ENCODE results near the gene TBL2. TPM values are rescaled to one million over a fixed set of nuclear protein-coding genes. Genes with fewer than 3 reads are reported as not detected.

TBL2 gene
- total RNA-seq, 1 donor from 2014 or later = 52.9 TPM

GRCh38 chr7:73599151-73599882, 20.9 kb upstream of the TBL2 start:
- H3K36me3 ChIP-seq = no peaks in the 10 kb centered on the region
- H3K9me3 ChIP-seq = no peaks in the 10 kb centered on the region
- H3K27ac ChIP-seq = no peak overlapping the region
- no peak overlapping the region for H3K4me3 ChIP-seq
- DNase-seq (ENCODE audit: low spot score in 2 of 2) = no peak
- no peaks in the 10 kb centered on the region for H3K4me1 ChIP-seq
- H3K27me3 ChIP-seq = peaks cover 5% of the 10 kb centered on the region
- intact Hi-C loops (cut with DNase I) = no loop called here
- no peak for TF ChIP-seq CTCF (IDR thresholded peaks at IDR 0.05)

- no peak overlapping the region for H3K4me3 ChIP-seq
- no peaks in the 10 kb centered on the region for H3K36me3 ChIP-seq
- no peak overlapping the region for H3K27ac ChIP-seq
- intact Hi-C loops (cut with DNase I) = no loop called here
- no peaks in the 10 kb centered on the region for H3K9me3 ChIP-seq
- H3K4me1 ChIP-seq = no peaks in the 10 kb centered on the region
- peaks cover 5% of the 10 kb centered on the region for H3K27me3 ChIP-seq
- no peak for DNase-seq (ENCODE audit: low spot score in 2 of 2)
- no peak for TF ChIP-seq CTCF (IDR thresholded peaks at IDR 0.05)
Observed at GRCh38 chr7:73597978-73598782, 19.8 kb upstream of the TBL2 start.

GRCh38 chr7:73596191-73597065, 18.0 kb upstream of the TBL2 start:
- intact Hi-C loops (cut with DNase I) = no loop called here
- no peak for TF ChIP-seq CTCF (IDR thresholded peaks at IDR 0.05)
- H3K27me3 ChIP-seq = peaks cover 5% of the 10 kb centered on the region

GRCh38 chr7:73595358-73595757, 17.0 kb upstream of the TBL2 start:
- no peak overlapping the region for H3K4me3 ChIP-seq
- H3K36me3 ChIP-seq = no peaks in the 10 kb centered on the region
- H3K9me3 ChIP-seq = no peaks in the 10 kb centered on the region
- H3K4me1 ChIP-seq = no peaks in the 10 kb centered on the region
- no peak overlapping the region for H3K27ac ChIP-seq
- peaks cover 5% of the 10 kb centered on the region for H3K27me3 ChIP-seq
- no peak for TF ChIP-seq CTCF (IDR thresholded peaks at IDR 0.05)
- DNase-seq (ENCODE audit: low spot score in 2 of 2) = no peak
- intact Hi-C loops (cut with DNase I) = no loop called here

More at GRCh38 chr7:73596191-73597065, 18.0 kb upstream of the TBL2 start:
- no peaks in the 10 kb centered on the region for H3K4me1 ChIP-seq
- no peaks in the 10 kb centered on the region for H3K36me3 ChIP-seq
- H3K4me3 ChIP-seq = no peak overlapping the region
- no peak overlapping the region for H3K27ac ChIP-seq
- no peaks in the 10 kb centered on the region for H3K9me3 ChIP-seq
- DNase-seq (ENCODE audit: low spot score in 2 of 2) = no peak

GRCh38 chr7:73593207-73594045, 15.0 kb upstream of the TBL2 start:
- DNase-seq (ENCODE audit: low spot score in 2 of 2) = no peak
- no peak overlapping the region for H3K27ac ChIP-seq
- H3K4me3 ChIP-seq = no peak overlapping the region
- no peaks in the 10 kb centered on the region for H3K4me1 ChIP-seq
- intact Hi-C loops (cut with DNase I) = no loop called here
- no peaks in the 10 kb centered on the region for H3K9me3 ChIP-seq
- H3K27me3 ChIP-seq = peaks cover 5% of the 10 kb centered on the region
- no peaks in the 10 kb centered on the region for H3K36me3 ChIP-seq
- TF ChIP-seq CTCF (IDR thresholded peaks at IDR 0.05) = no peak

Data from ascending aorta (tissue), 2 donors.